Measurements from ENCODE around the gene FCHSD2.
"Not testable (repeated sequence)": the region's sequence is repeated elsewhere in the genome, so short reads cannot be mapped to it uniquely, and the experiment has no call there.

FCHSD2 gene

GRCh38 chr11:72860592-72860991 lies 281.5 kb downstream of the FCHSD2 start:
- Histone ChIP-seq H3K27me3 (ENCODE audit: insufficient read depth, low read length, poor library complexity) (no peaks in the 10 kb centered on the region), H3K4me3 (ENCODE audit: low read depth in 1 of 2, low read length in 2 of 2) (no peak overlapping the region), H3K4me2 (ENCODE audit: insufficient read depth, low read length) (no peak overlapping the region), H3K27ac (ENCODE audit: low read length) (no peak overlapping the region), H3K79me2 (ENCODE audit: insufficient read depth, low read length) (no peaks in the 10 kb centered on the region), H3K9me3 (ENCODE audit: insufficient read depth, low read length, severe bottlenecking) (no peaks in the 10 kb centered on the region), H2AFZ (ENCODE audit: low read depth, low read length) (no peak overlapping the region), H4K20me1 (ENCODE audit: insufficient read depth, low read length) (no peaks in the 10 kb centered on the region), H3K4me1 (ENCODE audit: insufficient read depth, low read length) (no peaks in the 10 kb centered on the region), H3K9ac (ENCODE audit: low read depth, low read length) (no peak overlapping the region), H3K36me3 (ENCODE audit: insufficient read depth, low read length) (peaks cover 8% of the 10 kb centered on the region; the same call in 1 of the 2 replicates)
- DNase-seq: no peak
- no peak for ATAC-seq (ENCODE audit: insufficient read depth, low read depth)
- TF ChIP-seq EZH2 (IDR thresholded peaks at IDR 0.05; ENCODE audit: borderline replicate concordance, low read depth, low read length, severe bottlenecking): no peak
- TF ChIP-seq, protein P1, sequence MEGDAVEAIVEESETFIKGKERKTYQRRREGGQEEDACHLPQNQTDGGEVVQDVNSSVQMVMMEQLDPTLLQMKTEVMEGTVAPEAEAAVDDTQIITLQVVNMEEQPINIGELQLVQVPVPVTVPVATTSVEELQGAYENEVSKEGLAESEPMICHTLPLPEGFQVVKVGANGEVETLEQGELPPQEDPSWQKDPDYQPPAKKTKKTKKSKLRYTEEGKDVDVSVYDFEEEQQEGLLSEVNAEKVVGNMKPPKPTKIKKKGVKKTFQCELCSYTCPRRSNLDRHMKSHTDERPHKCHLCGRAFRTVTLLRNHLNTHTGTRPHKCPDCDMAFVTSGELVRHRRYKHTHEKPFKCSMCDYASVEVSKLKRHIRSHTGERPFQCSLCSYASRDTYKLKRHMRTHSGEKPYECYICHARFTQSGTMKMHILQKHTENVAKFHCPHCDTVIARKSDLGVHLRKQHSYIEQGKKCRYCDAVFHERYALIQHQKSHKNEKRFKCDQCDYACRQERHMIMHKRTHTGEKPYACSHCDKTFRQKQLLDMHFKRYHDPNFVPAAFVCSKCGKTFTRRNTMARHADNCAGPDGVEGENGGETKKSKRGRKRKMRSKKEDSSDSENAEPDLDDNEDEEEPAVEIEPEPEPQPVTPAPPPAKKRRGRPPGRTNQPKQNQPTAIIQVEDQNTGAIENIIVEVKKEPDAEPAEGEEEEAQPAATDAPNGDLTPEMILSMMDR (IDR thresholded peaks at IDR 0.05; ENCODE audit: borderline replicate concordance, extremely low read depth, low read length, poor library complexity, severe bottlenecking): no peak

DNA sequence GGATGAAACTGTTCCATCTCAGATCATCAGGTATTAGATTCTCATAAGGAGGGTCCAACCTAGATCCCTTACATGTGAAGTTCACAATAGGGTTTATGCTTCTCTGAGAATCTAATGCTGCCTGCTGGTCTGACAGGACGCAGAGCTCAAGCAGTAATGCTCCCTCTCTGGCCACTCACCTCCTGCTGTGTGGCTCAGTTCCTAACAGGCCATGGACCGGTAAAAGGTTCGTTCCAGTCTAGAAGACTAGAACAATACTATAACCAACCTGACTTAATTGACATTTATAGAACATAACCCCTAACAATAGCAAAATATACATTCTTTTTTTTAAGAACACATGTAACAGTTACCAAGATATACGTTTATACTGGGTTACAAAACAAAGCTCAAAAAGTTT lies 282.1 kb downstream of the FCHSD2 start:
- H3K79me2 ChIP-seq (ENCODE audit: insufficient read depth, low read length): no peaks in the 10 kb centered on the region
- no peak overlapping the region for H3K4me3 ChIP-seq (ENCODE audit: low read depth in 1 of 2, low read length in 2 of 2)
- DNase-seq (no peak), ATAC-seq (ENCODE audit: insufficient read depth, low read depth) (no peak)
- TF ChIP-seq EZH2 (IDR thresholded peaks at IDR 0.05; ENCODE audit: borderline replicate concordance, low read depth, low read length, severe bottlenecking): no peak
- TF ChIP-seq, protein P1 (IDR thresholded peaks at IDR 0.05; ENCODE audit: borderline replicate concordance, extremely low read depth, low read length, poor library complexity, severe bottlenecking): no peak
- H3K4me2 ChIP-seq (ENCODE audit: insufficient read depth, low read length): no peak overlapping the region
- H3K4me1 ChIP-seq (ENCODE audit: insufficient read depth, low read length): no peaks in the 10 kb centered on the region
- no peaks in the 10 kb centered on the region for H3K9me3 ChIP-seq (ENCODE audit: insufficient read depth, low read length, severe bottlenecking)
- no peak overlapping the region for H3K9ac ChIP-seq (ENCODE audit: low read depth, low read length)
- H3K27ac ChIP-seq (ENCODE audit: low read length): no peak overlapping the region
- peaks cover 5% of the 10 kb centered on the region; the same call in 1 of the 2 replicates for H3K36me3 ChIP-seq (ENCODE audit: insufficient read depth, low read length)
- no peak overlapping the region for H2AFZ ChIP-seq (ENCODE audit: low read depth, low read length)
- H3K27me3 ChIP-seq (ENCODE audit: insufficient read depth, low read length, poor library complexity): no peaks in the 10 kb centered on the region
- H4K20me1 ChIP-seq (ENCODE audit: insufficient read depth, low read length): no peaks in the 10 kb centered on the region

GRCh38 chr11:72859126-72859525 lies 283.0 kb downstream of the FCHSD2 start:
- ATAC-seq (ENCODE audit: insufficient read depth, low read depth): no peak
- Histone ChIP-seq H3K9ac (ENCODE audit: low read depth, low read length) (no peak overlapping the region), H4K20me1 (ENCODE audit: insufficient read depth, low read length) (no peaks in the 10 kb centered on the region), H3K27me3 (ENCODE audit: insufficient read depth, low read length, poor library complexity) (no peaks in the 10 kb centered on the region), H2AFZ (ENCODE audit: low read depth, low read length) (no peak overlapping the region), H3K4me2 (ENCODE audit: insufficient read depth, low read length) (no peak overlapping the region), H3K27ac (ENCODE audit: low read length) (no peak overlapping the region), H3K4me1 (ENCODE audit: insufficient read depth, low read length) (no peaks in the 10 kb centered on the region), H3K79me2 (ENCODE audit: insufficient read depth, low read length) (no peaks in the 10 kb centered on the region), H3K9me3 (ENCODE audit: insufficient read depth, low read length, severe bottlenecking) (no peaks in the 10 kb centered on the region), H3K4me3 (ENCODE audit: low read depth in 1 of 2, low read length in 2 of 2) (no peak overlapping the region), H3K36me3 (ENCODE audit: insufficient read depth, low read length) (peaks cover 3% of the 10 kb centered on the region; the same call in 1 of the 2 replicates)
- no peak for TF ChIP-seq EZH2 (IDR thresholded peaks at IDR 0.05; ENCODE audit: borderline replicate concordance, low read depth, low read length, severe bottlenecking)
- TF ChIP-seq, protein P1 (IDR thresholded peaks at IDR 0.05; ENCODE audit: borderline replicate concordance, extremely low read depth, low read length, poor library complexity, severe bottlenecking): no peak
- no peak for DNase-seq

DNA sequence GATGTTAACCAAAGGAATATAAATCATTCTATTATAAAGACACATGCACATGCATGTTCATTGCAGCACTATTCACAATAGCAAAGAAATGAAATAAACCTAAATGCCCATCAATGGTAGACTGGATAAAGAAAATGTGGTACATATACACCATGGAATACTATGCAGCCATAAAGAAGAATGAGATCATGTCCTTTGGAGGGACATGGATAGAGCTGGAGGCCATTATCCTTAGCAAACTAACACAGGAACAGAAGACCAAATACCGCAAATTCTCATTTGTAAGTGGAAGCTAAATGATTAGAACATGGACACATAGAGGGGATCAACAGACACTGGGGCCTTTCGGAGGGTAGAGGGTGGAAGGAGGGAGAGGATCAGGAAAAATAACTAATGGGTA lies 283.9 kb downstream of the FCHSD2 start:
- not testable (repeated sequence) for H3K36me3 ChIP-seq (ENCODE audit: insufficient read depth, low read length); ATAC-seq (ENCODE audit: insufficient read depth, low read depth)

More for the DNA sequence above, 283.9 kb downstream of the FCHSD2 start:
- not testable (repeated sequence) for H3K27me3 ChIP-seq (ENCODE audit: insufficient read depth, low read length, poor library complexity); H3K27ac ChIP-seq (ENCODE audit: low read length); H3K9me3 ChIP-seq (ENCODE audit: insufficient read depth, low read length, severe bottlenecking); H3K4me1 ChIP-seq (ENCODE audit: insufficient read depth, low read length); H3K79me2 ChIP-seq (ENCODE audit: insufficient read depth, low read length); H3K4me3 ChIP-seq (ENCODE audit: low read depth in 1 of 2, low read length in 2 of 2); DNase-seq; H3K9ac ChIP-seq (ENCODE audit: low read depth, low read length); H4K20me1 ChIP-seq (ENCODE audit: insufficient read depth, low read length); H3K4me2 ChIP-seq (ENCODE audit: insufficient read depth, low read length); H2AFZ ChIP-seq (ENCODE audit: low read depth, low read length)

Measured in DND-41 (cell line).